ENCODE results near the gene EEFSEC. TPM values are rescaled to one million over a fixed set of nuclear protein-coding genes. Genes with fewer than 3 reads are reported as not detected.

The EEFSEC gene
- total RNA-seq, 1 donor from 2014 or later = 7.1 TPM

DNA sequence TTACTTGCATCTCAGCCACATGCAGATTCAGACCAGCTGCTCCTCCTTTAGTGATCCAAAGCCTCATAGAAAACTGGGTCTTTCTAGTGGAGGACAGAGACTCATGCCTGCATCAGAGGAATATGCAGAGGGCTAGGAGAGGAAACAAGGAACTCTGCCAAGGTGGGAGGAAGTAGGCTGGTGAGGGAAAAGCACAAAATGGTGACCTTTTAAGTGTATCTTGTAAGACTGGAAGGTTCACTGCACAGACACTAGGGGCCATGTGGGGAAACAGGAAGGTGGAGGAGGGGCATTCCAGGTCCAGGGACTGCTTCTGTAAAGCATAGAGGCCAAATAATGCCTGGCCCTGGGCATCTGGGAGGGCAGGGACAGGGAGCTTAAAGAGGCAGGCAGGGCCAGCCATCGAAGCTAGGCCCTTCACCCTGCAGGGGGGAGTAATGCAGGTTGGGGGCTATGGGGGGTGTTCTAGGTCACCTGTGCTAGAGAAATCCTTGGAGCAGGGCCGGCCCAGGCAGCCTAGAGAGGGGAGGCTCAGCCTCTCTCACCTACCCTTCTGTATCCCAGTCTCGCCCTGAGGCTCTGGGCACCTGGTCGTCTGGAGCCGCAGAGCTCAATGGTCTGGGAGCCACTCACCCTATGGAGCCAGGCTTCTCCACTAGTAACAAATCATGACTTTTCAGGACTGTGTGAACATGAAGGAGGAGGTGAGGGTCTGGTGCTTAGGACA lies 195.7 kb downstream of the EEFSEC start:
- no peaks in the 10 kb centered on the region for H3K27me3 Mint-ChIP-seq (ENCODE audit: unreplicated experiment)
- H3K4me1 Mint-ChIP-seq (ENCODE audit: unreplicated experiment) = peaks cover 10% of the 10 kb centered on the region
- peak overlapping the region; percentile 28 for H3K27ac Mint-ChIP-seq (ENCODE audit: unreplicated experiment)
- no peaks in the 10 kb centered on the region for H3K9me3 Mint-ChIP-seq (ENCODE audit: unreplicated experiment)
- TF ChIP-seq, protein P1, sequence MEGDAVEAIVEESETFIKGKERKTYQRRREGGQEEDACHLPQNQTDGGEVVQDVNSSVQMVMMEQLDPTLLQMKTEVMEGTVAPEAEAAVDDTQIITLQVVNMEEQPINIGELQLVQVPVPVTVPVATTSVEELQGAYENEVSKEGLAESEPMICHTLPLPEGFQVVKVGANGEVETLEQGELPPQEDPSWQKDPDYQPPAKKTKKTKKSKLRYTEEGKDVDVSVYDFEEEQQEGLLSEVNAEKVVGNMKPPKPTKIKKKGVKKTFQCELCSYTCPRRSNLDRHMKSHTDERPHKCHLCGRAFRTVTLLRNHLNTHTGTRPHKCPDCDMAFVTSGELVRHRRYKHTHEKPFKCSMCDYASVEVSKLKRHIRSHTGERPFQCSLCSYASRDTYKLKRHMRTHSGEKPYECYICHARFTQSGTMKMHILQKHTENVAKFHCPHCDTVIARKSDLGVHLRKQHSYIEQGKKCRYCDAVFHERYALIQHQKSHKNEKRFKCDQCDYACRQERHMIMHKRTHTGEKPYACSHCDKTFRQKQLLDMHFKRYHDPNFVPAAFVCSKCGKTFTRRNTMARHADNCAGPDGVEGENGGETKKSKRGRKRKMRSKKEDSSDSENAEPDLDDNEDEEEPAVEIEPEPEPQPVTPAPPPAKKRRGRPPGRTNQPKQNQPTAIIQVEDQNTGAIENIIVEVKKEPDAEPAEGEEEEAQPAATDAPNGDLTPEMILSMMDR (IDR thresholded peaks at IDR 0.05; ENCODE audit: unreplicated experiment) = no peak
- no peaks in the 10 kb centered on the region for H3K36me3 Mint-ChIP-seq (ENCODE audit: low read depth, unreplicated experiment)
- H3K4me3 Mint-ChIP-seq (ENCODE audit: unreplicated experiment) = no peak overlapping the region
- peak; percentile 21 for DNase-seq (ENCODE audit: low spot score)

DNA sequence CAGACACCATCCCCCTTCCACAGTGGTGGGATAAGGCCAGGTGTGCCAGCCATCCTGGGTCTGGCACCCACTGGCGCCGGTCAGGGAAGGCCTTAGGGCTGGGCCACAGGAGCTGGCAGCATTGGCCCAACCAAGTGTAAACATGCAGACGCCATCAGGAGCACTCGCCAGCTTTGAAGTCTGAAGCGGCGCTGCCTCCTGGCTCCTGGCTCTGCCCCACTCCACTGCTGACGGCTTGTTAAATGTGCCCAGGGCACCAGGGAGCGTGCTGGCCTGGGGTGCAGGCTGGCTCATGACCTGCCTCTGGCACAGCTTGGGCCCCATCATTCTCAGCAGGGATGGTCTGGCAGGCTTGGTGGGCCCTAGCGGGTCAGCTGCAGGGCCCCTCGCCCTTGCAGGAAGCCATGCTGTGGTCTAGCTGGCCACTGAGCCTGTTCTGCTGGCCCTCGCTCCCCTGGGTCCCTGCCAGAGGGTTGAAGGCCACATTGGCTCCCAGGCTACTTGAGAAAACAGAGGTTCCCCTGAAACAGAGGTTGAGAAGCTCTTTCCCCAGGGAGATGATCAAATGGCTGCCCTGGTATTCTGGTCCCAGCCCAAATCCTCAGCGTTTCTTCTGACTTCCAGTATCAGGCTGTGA lies 196.8 kb downstream of the EEFSEC start:
- no peaks in the 10 kb centered on the region for H3K27me3 Mint-ChIP-seq (ENCODE audit: unreplicated experiment)
- H3K4me1 Mint-ChIP-seq (ENCODE audit: unreplicated experiment) = peaks cover 10% of the 10 kb centered on the region
- no peaks in the 10 kb centered on the region for H3K36me3 Mint-ChIP-seq (ENCODE audit: low read depth, unreplicated experiment)

GRCh38 chr3:128351546-128351945 lies 198.3 kb downstream of the EEFSEC start:
- Mint-ChIP-seq H3K4me1 (ENCODE audit: unreplicated experiment) (peaks cover 10% of the 10 kb centered on the region), H3K9me3 (ENCODE audit: unreplicated experiment) (no peaks in the 10 kb centered on the region), H3K4me3 (ENCODE audit: unreplicated experiment) (no peak overlapping the region), H3K27me3 (ENCODE audit: unreplicated experiment) (no peaks in the 10 kb centered on the region), H3K27ac (ENCODE audit: unreplicated experiment) (no peak overlapping the region), H3K36me3 (ENCODE audit: low read depth, unreplicated experiment) (no peaks in the 10 kb centered on the region)
- TF ChIP-seq, protein P1 (IDR thresholded peaks at IDR 0.05; ENCODE audit: unreplicated experiment) = no peak
- no peak for DNase-seq (ENCODE audit: low spot score)

More for the DNA sequence above, 196.8 kb downstream of the EEFSEC start:
- H3K27ac Mint-ChIP-seq (ENCODE audit: unreplicated experiment) = no peak overlapping the region
- no peak for DNase-seq (ENCODE audit: low spot score)
- TF ChIP-seq, protein P1 (IDR thresholded peaks at IDR 0.05; ENCODE audit: unreplicated experiment) = no peak
- H3K9me3 Mint-ChIP-seq (ENCODE audit: unreplicated experiment) = no peaks in the 10 kb centered on the region
- no peak overlapping the region for H3K4me3 Mint-ChIP-seq (ENCODE audit: unreplicated experiment)

DNA sequence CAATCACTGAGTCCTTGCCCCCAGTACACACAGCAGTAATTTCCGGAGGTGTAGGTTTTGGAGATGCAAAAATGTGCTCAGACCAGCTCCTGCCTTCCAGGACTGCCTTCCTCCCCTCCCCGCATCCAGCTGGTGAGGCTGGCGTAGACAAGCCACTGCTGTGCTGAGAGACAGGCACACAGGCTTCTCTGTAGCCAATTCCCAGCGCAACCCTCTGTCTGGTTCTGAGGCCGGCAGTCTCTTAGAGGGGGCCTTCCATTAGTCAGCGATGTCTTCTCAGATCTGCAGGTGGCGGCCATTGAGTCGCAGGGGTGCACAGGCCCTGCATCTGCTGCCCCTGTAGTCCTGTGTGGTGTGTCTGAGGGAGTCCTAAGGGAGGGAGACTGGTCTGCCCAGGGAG lies 199.0 kb downstream of the EEFSEC start:
- TF ChIP-seq, protein P1 (IDR thresholded peaks at IDR 0.05; ENCODE audit: unreplicated experiment) = no peak
- Mint-ChIP-seq H3K27me3 (ENCODE audit: unreplicated experiment) (no peaks in the 10 kb centered on the region), H3K27ac (ENCODE audit: unreplicated experiment) (no peak overlapping the region), H3K4me1 (ENCODE audit: unreplicated experiment) (peaks cover 10% of the 10 kb centered on the region), H3K9me3 (ENCODE audit: unreplicated experiment) (no peaks in the 10 kb centered on the region), H3K4me3 (ENCODE audit: unreplicated experiment) (no peak overlapping the region), H3K36me3 (ENCODE audit: low read depth, unreplicated experiment) (no peaks in the 10 kb centered on the region)
- DNase-seq (ENCODE audit: low spot score) = no peak

DNA sequence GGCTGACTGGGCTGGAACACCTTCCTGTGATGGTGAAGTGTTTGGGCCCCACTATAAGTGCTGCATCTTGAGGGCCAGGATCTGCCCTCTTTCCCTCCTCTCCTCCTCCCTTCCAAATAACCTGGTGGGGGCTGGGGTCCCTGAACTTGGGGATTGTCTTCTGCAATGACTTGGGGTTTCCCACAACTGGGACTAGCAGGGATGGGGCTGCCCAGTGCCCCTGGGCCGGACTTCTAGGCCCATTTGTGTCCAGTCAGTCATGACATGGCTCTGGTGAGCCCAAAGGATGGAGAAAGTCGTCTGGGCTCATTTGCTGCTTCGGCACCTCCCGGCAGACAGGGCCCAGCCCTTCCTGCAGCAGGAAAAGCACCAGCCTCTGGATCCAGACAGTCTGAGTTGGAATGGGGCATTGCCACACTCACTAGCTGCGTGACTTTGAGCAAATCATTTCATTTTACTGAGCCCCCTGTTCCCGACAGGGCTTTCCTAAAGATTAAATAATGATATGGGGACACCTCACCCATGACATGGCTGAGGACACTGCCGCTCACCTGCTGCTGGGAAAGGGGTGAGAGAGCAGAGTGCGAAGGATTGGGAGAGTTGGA lies 200.2 kb downstream of the EEFSEC start:
- TF ChIP-seq, protein P1 (IDR thresholded peaks at IDR 0.05; ENCODE audit: unreplicated experiment) = no peak
- peaks cover 7% of the 10 kb centered on the region for H3K4me1 Mint-ChIP-seq (ENCODE audit: unreplicated experiment)
- H3K4me3 Mint-ChIP-seq (ENCODE audit: unreplicated experiment) = no peak overlapping the region
- H3K36me3 Mint-ChIP-seq (ENCODE audit: low read depth, unreplicated experiment) = peaks cover 3% of the 10 kb centered on the region
- H3K27me3 Mint-ChIP-seq (ENCODE audit: unreplicated experiment) = no peaks in the 10 kb centered on the region
- no peak for DNase-seq (ENCODE audit: low spot score)
- H3K27ac Mint-ChIP-seq (ENCODE audit: unreplicated experiment) = no peak overlapping the region
- no peaks in the 10 kb centered on the region for H3K9me3 Mint-ChIP-seq (ENCODE audit: unreplicated experiment)
